Ovary (tissue), 9 donors: ENCODE results near the gene GAREM1. TPM values are rescaled to one million over a fixed set of nuclear protein-coding genes. Genes with fewer than 3 reads are reported as not detected.
A peak's percentile ranks its signal among the peaks of the same experiment; 100 is the strongest.
"Not testable (repeated sequence)": the region's sequence is repeated elsewhere in the genome, so short reads cannot be mapped to it uniquely, and the experiment has no call there.

Source experiments
- DNase-seq, 5 donors: peaks; one replicate each; pipeline ENCODE4 v3.0.0-alpha.2; 2019 to 2020
- H3K27ac ChIP-seq, 2 donors: fragments of 200-600 bp; one replicate each; pipeline versions ENCODE4 v1.5.1 to v1.8.0; 2019 to 2022
- H3K27me3 ChIP-seq: fragments of 200-600 bp; one replicate; pipeline ENCODE4 v1.8.0; 2022
- H3K36me3 ChIP-seq: fragments of 200-600 bp; sonication (generic); one replicate; pipeline ENCODE4 v1.5.1; 2019
- H3K4me1 ChIP-seq: one replicate; pipeline ENCODE4 v1.8.1; 2013; ENCODE audit warnings: mild to moderate bottlenecking, moderate library complexity; ENCODE audit not compliant: insufficient read depth
- H3K4me3 ChIP-seq: fragments of 200-600 bp; sonication (generic); one replicate; pipeline ENCODE4 v1.5.1; 2017
- H3K9me3 ChIP-seq, 2 donors: fragments of 200-600 bp in 1 of 2; sonication (generic) in 1 of 2; one replicate each; pipeline versions ENCODE4 v1.5.1 to v1.8.1; 2013 to 2019; ENCODE audit warnings: mild to moderate bottlenecking in 1 of 2, moderate library complexity in 1 of 2
- CTCF ChIP-seq, 3 donors: fragments of 450-650 bp in 2 of 3; fragments of 200-600 bp in 1 of 3; IDR thresholded peaks; one replicate each; pipeline versions ENCODE4 v1.5.1 to v1.8.0; 2016 to 2022; ENCODE audit warnings: antibody characterized with exemption in 3 of 3, mild to moderate bottlenecking in 1 of 3
- EP300 ChIP-seq: sonication (generic); formaldehyde crosslinking; IDR thresholded peaks from one replicate; pipeline ENCODE4 v1.6.1; 2017; ENCODE audit warnings: antibody characterized with exemption
- POLR2A ChIP-seq: fragments of 450-650 bp; IDR thresholded peaks from one replicate; pipeline ENCODE4 v1.6.1; 2017; ENCODE audit warnings: antibody characterized with exemption, mild to moderate bottlenecking, moderate library complexity
- WGBS, 3 donors: extraction: QIAGEN DNeasy Blood & Tissue Kit in 1 of 3; methylation state at CpG; one replicate each; pipeline versions ENCODE4 v1.1.5 to v1.1.7; 2013 to 2017; 5-methylcytosine and 5-hydroxymethylcytosine counted together
- intact Hi-C, 4 donors: fragments of 100-400 bp; cut with DNase I; formaldehyde crosslinking; loops; one replicate each; pipeline versions ENCODE4 v1.11.0 to v1.15.1; 2022 to 2023
- polyA plus RNA-seq, 2 donors: library from polyadenylated mRNA; stranded (reverse); fragments of 200-250 nt in 1 of 2; fragments of 350-450 nt in 1 of 2; fragmentation: Illumina TruSeq in 1 of 2; extraction: RNeasy Lipid Tissue Mini Kit (QIAGEN cat#74804) in 1 of 2; gene quantifications; one replicate each; pipeline ENCODE4 v1.2.3, GENCODE V29; 2013 to 2014
- total RNA-seq, 7 donors: library from RNA; depleted of rRNA in 2 of 7; stranded (reverse); fragments of >200 nt in 2 of 7; fragmentation: NEBNext Ultra II Directional in 3 of 7; extraction: Animal tissue kit (Norgen Biotek cat#: 25700) in 3 of 7; gene quantifications; one replicate each; pipeline versions ENCODE4 v1.1.0 to v1.2.4, GENCODE V29; 2016 to 2023
- donor health status: DM: no; HTN: no; CAD: no; lungs with moderate emphysema.
- donor health status: DM: no; HTN: no; CAD: no.
- donor health status: Bipolar disorder and iron deficiency.
- donor health status: DM: yes; HTN: yes; CAD: no.
- donor health status: DM: no; HTN: no; CAD: no.
- donor health status: DM: yes; HTN: yes; CAD: no.

Gene GAREM1
- total and polyA plus RNA-seq, 9 donors = 2.7 to 15.2 (median 7.1) TPM

GRCh38 chr18:32351032-32351431, 119.7 kb downstream of the GAREM1 start:
- no peak for TF ChIP-seq POLR2A
- TF ChIP-seq EP300 = no peak
- no peak for TF ChIP-seq CTCF (IDR thresholded peaks at IDR 0.05)
- 6 to 19% (median 8%) methylated on average over 1 of the region's 1 CpG for WGBS, 3 donors

GRCh38 chr18:32349728-32350395, 120.8 kb downstream of the GAREM1 start:
- H3K9me3 ChIP-seq = no peaks in the 10 kb centered on the region
- intact Hi-C loops = no loop called here
- 10 to 21% (median 14%) methylated on average over 4 of the region's 4 CpGs for WGBS, 3 donors
- peaks cover 5% of the 10 kb centered on the region for H3K4me1 ChIP-seq
- peak; percentile 52 to 82 (median 76) for DNase-seq
- H3K27me3 ChIP-seq = no peaks in the 10 kb centered on the region
- no peaks in the 10 kb centered on the region for H3K36me3 ChIP-seq
- H3K27ac ChIP-seq = peak overlapping the region in 1 of 2 donors; percentile 24
- TF ChIP-seq CTCF (IDR thresholded peaks at IDR 0.05) (no peak), POLR2A (no peak), EP300 (peak; percentile 51)
- H3K4me3 ChIP-seq = no peak overlapping the region

More at GRCh38 chr18:32351032-32351431, 119.7 kb downstream of the GAREM1 start:
- peaks cover 5% of the 10 kb centered on the region for H3K4me1 ChIP-seq
- intact Hi-C loops = no loop called here
- DNase-seq = no peak
- H3K36me3 ChIP-seq = no peaks in the 10 kb centered on the region
- peak overlapping the region in 1 of 2 donors; percentile 37 for H3K27ac ChIP-seq
- H3K27me3 ChIP-seq = no peaks in the 10 kb centered on the region
- H3K4me3 ChIP-seq = no peak overlapping the region
- H3K9me3 ChIP-seq = no peaks in the 10 kb centered on the region

GRCh38 chr18:32346671-32347070, 124.0 kb downstream of the GAREM1 start:
- Histone ChIP-seq H3K9me3 (no peaks in the 10 kb centered on the region), H3K4me1 (peaks cover 7% of the 10 kb centered on the region), H3K27ac (peak overlapping the region in 1 of 2 donors; percentile 24), H3K36me3 (no peaks in the 10 kb centered on the region), H3K27me3 (no peaks in the 10 kb centered on the region), H3K4me3 (no peak overlapping the region)
- WGBS, 3 donors = 8 to 16% (median 12%) methylated on average over 4 of the region's 4 CpGs
- intact Hi-C loops = no loop called here
- DNase-seq = no peak
- TF ChIP-seq CTCF (IDR thresholded peaks at IDR 0.05) (no peak), EP300 (no peak), POLR2A (no peak)

GRCh38 chr18:32343634-32344033, 127.0 kb downstream of the GAREM1 start:
- Histone ChIP-seq H3K27ac (no peak overlapping the region), H3K36me3 (no peaks in the 10 kb centered on the region), H3K4me3 (no peak overlapping the region), H3K27me3 (no peaks in the 10 kb centered on the region), H3K9me3 (no peaks in the 10 kb centered on the region), H3K4me1 (peaks cover 5% of the 10 kb centered on the region)
- no peak for DNase-seq
- intact Hi-C loops = no loop called here
- TF ChIP-seq POLR2A (no peak), CTCF (IDR thresholded peaks at IDR 0.05) (no peak), EP300 (no peak)
- WGBS, 3 donors = 94 to 97% (median 96%) methylated on average over 3 of the region's 3 CpGs

DNA sequence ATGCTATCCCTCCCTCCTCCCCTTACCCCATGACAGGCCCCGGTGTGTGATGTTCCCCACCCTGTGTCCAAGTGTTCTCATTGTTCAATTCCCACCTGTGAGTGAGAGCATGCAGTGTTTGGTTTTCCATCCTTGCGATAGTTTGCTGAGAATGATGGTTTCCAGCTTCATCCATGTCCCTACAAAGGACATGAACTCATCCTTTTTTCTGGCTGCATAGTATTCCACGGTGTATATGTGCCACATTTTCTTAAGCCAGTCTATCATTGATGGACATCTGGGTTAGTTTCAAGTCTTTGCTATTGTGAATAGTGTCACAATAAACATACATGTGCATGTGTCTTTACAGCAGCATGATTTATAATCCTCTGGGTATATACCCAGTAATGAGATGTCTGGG, 129.6 kb downstream of the GAREM1 start:
- H3K27ac ChIP-seq, H3K4me3 ChIP-seq, H3K4me1 ChIP-seq, intact Hi-C loops, DNase-seq, H3K9me3 ChIP-seq, H3K27me3 ChIP-seq, H3K36me3 ChIP-seq: not testable (repeated sequence)
- WGBS, 3 donors = 93 to 98% (median 98%) methylated on average over 3 of the region's 3 CpGs
